GM19099 (cell line): ENCODE results near the gene AURKB.

Source experiments
- POLR2A ChIP-seq: IDR thresholded peaks from 3 replicates; pipeline ENCODE4 v1.6.1; 2011; ENCODE audit warnings: low read depth; ENCODE audit not compliant: insufficient read length; ENCODE audit errors: extremely low read depth

The AURKB gene

DNA sequence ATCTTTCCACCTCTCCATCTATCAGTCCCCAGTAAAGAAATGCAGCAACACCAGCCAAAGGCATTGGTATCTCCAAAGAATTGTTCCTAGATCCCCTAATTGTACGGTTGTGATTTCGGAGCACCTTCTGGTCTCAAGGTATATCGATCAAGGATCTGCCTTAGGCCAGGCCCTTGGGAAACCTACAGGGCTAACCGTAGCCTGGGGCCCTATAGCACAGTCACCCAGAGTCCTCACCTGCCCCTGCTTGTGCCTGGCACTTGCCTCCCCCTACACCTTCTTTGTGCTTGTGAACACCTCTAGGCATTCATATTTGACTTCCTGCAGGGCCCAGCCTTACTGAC is 16.8 kb upstream of the AURKB start:
- TF ChIP-seq POLR2A: no peak

DNA sequence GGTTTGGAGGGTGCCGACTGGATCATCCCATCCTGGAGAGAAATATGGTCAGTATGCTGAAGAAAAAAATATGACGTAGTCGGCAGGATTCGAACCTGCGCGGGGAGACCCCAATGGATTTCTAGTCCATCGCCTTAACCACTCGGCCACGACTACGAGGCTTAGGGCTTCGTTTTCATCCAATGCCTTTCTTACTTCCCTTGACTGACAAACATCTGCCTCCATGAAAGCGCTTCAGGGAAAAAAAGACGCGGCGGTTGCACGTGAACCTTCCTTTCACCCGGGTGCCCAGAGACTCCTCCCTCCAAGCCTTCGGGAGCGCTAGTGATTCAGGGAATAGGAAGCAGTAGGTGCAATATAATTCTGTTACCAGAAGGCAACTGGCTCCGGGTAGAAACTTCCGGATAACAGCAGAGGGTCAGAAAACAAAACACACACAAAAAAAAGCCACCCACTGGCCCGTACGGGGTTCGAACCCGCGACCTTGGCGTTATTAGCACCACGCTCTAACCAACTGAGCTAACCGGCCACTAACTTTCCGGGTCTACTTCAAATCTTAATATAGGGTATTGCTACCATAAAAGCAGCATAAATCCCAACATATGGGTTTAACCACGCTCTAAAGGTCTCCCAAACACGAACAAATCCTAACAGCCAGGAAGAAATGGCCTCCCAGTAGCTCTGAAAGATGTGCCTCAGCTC is 16.3 kb upstream of the AURKB start:
- TF ChIP-seq POLR2A: peak; percentile 65

DNA sequence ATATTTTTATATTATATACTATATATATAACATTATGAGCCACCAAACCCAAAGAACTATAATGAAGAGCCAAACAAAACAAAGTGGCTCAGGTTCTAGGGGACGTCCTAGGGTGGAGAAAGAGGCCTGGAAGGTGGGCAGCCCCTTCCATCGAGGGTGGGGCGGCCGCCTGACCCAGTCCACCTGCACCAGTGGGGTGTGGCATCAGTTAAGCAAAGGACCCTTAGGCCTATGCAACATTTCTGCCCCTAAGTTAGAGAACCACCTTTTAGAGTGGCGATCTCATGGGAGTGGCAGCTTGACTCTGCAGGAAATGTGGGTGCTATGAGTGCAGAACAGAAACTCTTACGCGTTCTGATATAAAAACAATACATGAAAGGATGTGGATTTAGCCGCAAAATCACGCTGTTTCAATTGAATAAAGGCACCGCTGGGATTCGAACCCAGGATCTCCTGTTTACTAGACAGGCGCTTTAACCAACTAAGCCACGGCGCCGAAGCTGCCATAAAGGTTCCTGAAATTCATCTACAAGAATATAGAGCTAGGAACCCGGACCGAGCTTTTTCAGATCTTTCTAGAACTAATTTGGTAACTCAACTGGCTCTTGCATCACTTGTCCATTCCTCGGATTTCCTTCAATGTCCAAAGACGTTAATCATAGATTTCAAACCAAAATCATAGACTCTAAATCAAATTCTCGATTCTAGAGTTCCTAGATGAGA is 15.6 kb upstream of the AURKB start:
- TF ChIP-seq POLR2A: peak; percentile 59

DNA sequence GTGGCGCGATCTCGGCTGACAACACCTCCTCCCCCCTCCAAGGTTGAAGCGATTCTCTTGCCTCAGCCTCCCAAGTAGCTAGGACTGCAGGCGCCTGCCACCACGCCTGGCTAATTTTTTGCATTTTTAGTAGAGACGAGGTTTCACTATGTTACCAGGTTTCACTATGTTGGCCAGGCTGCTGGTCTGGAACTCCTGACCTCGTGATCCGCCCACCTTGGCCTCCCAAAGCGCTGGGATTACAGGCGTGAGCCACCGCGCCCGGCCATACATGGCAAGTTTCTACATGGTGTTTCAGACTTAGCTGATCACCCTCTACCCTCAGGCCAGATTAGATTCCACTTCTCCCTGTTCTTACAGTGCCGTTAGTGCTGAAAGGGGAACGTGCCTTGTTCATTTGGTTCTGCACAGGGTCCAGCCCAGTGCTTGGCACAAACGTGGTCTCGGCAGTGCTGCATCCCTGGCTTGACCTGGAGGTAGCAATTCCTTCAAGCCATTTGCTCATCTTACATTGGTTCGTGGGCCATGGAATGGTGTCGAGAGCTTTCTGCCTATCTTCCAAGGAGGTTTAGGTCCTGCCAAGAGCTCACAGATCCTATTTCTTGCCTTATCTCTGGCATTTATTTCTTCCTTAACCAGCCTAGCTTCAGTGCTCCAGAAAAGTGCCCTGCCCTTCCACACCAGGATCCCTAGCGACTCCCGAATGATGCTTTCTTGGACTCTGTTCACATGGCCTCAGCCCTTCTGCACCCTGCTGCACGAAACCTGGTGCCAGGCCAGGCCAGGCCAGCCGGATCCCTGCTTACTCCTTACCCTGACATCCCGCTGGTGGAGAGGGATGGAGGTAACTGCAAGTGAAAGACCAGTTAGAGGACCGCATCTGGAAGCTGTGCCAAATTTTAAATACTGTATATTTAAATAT is 14.8 kb upstream of the AURKB start:
- no peak for TF ChIP-seq POLR2A

DNA sequence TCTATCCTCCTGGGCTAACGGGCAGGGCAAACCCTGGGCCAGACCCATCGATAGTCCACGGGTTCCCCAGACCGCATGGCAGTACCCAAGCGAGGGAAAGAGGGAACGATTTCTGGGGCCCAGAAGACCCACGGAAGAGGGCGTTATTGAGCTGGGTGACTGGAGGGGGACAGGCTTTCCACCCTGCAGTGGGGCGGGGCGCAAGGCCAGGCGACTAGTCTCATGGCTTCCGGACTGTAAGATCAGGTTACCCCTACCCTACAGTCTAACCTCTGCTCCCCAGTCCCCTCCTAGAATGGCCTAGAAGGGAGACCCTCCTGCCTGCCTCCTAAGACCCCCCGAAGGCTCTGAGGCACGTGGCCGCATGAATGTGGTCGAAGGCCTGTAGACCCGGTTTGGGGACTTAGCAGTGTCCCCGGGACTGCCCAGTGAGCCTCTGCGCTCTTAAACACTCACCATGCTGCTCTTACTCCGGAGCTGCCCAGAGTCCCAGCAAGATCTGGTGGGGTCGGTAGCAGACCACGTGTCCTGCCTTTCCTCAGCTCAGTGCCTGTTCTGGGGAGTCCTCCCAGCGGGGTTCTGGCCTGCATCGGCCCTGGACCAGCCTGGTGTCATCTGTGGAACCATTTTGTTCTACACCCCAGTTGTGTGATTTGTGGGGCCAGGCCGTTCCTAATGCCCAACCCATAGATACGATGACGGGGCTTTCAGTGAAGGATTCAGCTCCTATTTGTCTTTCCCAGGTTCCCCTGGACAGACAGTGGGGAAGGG is 13.2 kb upstream of the AURKB start:
- no peak for TF ChIP-seq POLR2A

DNA sequence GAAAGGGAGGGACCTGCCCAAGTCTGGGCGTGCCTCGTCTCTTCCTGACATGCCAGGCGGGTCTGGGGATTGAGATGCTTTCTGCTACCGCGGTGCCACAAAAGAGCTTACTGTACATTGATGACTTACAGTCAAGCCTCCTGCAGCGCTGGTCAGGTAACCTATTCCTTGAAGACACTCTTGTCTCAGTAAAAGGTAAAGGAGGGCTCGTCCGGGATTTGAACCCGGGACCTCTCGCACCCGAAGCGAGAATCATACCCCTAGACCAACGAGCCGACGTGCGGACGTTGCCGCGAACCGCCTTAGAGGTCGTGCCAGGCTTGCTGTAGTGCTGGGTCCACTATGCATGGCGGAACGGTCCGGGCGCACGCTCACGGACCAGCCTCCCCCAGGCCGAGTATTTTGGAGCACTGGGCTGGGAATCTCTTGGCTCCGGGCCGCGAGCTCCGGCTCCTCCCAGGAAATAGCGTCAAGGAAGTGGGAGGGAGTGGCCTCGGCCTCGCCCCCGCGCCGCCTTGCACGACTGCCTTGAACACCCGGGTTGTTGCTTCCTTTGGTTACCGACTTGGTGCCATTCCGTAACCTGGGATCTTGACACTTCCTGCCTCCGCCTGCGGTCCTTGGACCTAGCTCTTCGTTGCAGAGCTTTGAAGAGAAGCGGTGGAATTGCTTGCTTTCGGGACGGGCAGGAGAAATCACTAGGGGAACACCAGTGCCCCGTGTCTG is 12.4 kb upstream of the AURKB start:
- TF ChIP-seq POLR2A: peak; percentile 77

DNA sequence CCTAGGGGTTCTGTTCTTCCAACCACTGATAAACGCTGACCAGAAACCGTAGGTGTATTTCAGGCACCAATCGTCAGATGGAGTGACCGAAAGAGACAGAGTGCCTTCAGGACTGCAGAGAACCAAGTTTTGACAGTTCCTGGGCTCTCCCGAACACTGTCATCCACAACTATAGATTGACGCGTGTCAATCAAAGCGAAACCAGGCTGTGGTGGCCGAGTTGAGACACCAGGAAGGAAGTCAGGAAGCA is 11.9 kb upstream of the AURKB start:
- no peak for TF ChIP-seq POLR2A

DNA sequence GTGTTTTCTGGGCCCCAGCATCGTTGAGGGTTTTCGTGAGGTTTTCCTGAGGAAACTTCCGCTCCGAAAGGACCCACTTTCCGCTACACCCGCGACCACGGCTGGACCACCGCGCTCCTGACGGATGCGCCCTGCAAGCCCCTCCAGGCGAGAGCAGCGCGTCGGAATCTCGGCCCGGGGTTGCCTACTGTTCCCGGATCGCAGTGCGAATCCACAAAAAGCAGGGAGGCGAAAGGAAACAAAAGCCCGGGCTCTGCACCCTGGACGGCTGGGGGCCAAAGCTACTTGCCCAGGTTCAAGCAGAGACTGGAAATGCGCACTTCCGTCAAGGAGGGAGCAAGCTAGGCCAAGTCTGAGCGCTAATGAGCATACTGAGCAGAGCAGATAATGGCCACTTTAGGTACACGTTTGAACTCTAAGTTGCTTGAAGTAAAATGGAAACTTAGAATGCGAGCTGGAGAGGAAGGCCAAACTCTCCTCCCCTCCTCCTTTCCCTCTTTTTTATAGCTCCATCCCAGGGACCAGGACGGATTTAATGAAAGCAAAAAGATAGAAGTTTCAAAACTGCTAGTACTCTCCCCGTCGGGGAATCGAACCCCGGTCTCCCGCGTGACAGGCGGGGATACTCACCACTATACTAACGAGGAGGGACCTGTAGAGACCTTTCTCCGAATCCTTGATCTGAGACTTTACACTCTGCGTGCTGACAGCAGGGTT is 11.4 kb upstream of the AURKB start:
- TF ChIP-seq POLR2A: peak; percentile 45

DNA sequence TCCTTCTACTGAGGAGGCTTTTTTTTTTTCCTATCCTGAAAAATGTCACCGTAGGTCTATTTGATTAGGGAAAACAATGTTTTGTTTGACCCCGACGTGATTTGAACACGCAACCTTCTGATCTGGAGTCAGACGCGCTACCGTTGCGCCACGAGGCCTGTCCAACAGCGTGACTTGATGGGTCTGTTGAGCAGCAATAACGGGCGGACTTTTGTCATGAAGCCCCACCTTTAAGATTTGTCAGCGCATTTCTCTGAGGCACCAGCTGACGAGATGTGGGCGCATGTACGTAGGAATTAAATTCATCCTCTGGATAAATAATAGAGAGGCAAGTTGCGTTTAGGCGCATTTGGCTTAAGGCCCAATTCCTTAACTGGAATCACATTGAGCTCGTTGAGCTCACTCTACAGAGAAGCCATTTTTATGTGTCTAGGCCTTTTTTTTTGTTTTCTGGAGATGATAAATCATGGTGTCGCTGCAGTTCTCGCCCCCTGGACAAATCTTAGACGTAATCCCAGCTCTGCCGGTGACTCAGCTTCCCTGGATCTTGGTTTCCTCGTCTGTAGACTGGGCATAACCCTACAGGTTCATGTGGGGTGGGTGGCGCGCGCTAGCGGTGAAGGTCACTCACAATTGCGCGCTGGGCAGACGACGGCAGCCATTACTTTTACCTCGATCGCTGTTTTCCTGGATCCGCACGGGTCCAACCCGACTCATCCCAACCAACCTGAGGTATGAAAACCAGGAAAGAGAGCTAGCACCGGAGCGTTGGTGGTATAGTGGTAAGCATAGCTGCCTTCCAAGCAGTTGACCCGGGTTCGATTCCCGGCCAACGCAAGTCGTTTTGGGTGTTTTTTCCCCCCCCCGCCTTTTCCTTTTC is 10.6 kb upstream of the AURKB start:
- TF ChIP-seq POLR2A: peak; percentile 19

DNA sequence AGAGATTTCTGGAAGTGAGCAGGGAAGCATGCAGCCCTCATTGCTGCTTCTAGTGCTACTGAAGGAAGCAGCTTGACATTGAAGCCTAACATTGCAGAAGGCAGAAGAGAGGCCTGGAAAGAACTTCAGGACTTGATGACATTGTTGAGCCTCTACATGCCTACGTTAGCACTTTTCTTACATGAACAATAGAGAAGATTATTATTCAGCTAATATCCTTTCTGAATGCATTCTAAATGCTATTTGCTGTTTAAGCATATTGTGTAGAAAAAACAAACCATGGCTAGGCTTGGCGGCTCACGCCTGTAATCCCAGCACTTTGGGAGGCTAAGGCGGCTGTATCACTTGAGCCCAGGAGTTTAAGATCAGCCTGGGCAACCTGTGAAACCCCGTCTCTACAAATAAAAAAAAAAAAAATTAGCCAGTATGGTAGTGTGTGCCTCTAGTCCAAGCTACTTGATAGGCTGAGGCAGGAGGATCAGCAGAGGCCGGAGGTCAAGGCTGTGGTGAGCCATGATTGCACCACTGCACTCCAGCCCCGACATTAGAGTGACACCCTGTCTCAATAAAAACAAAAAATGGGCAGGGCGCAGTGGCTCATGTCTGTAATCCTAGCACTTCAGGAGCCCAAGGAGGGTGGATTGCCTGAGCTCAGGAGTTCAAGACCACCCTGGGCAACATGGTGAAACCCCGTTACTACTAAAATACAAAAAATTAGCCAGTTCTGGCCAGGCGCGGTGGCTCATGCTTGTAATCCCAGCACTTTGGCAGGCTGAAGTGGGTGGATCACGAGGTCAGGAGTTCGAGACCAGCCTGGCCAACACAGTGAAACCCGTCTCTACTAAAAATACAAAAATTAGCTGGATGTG is 2.2 kb upstream of the AURKB start:
- no peak for TF ChIP-seq POLR2A

DNA sequence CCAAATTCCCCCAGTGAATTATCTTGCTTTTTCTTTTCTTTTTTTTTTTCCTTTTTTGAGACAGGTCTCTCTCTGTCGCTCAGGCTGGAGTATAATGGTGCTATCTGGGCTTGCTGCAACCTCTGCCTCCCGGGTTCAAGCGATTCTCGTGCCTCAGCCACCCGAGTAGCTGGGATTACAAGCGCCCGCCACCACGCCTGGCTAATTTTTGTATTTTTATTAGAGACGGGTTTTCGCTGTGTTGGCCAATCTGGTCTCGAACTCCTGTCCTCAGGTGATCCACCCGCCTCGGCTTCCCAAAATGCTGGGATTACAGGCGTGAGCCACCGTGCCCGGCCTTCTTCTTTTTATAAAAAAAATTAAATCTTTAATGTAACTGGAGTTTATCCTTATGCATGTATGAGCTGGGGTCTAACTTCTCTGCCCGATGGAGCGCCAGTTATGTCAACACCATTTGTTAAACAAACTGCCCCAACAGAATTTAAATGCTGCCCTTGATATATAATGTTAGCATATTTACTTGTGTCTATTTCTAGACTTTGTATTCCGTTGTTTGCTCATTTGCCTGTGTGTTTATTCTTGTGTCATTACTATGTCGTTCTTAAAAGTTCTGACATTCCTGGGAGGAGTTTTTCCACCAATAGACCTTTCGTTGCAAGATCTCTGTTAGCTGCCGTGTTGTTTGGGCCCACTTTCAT is 535 bp upstream of the AURKB start:
- peak; percentile 26 for TF ChIP-seq POLR2A
